GM12892 (cell line): ENCODE results near the gene FARP1.

Source experiments
- POLR2A ChIP-seq: IDR thresholded peaks from 2 replicates; pipeline ENCODE4 v1.6.1; 2011; ENCODE audit warnings: low read depth, low read length, control low read depth
- POLR2AphosphoS5 ChIP-seq: IDR thresholded peaks from 2 replicates; pipeline ENCODE4 v1.6.1; 2011; ENCODE audit warnings: low read depth, low read length, control low read depth

DNA sequence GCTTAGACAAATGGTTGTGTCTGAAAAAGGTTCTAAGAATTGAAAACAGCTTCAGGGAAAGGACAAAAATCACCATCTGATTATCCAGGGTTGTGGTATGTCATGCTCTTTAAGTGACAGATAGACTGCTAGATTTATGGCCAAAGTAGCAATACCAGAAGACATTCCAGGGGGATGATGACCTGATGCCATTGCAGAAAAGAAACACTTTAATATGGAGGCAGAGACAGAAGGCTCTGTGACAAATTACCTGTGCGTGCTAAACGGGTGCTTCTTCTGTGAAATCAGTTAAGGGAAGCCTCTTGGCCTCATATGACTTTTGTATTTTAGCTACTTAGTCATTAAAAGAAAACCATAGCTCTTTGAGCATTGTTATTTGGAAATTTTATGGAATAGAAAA lies 178.5 kb downstream of the FARP1 start:
- TF ChIP-seq POLR2AphosphoS5 = no peak
- no peak for TF ChIP-seq POLR2A
